UCSD-AML1 (cell line): ENCODE measurements around the gene ANKS1B.

Experiments
- DNase-seq: peaks from one replicate; lab custom pipeline; 2025; ENCODE audit not compliant: unreplicated experiment; lab: John Stamatoyannopoulos, UW

Gene ANKS1B

DNA sequence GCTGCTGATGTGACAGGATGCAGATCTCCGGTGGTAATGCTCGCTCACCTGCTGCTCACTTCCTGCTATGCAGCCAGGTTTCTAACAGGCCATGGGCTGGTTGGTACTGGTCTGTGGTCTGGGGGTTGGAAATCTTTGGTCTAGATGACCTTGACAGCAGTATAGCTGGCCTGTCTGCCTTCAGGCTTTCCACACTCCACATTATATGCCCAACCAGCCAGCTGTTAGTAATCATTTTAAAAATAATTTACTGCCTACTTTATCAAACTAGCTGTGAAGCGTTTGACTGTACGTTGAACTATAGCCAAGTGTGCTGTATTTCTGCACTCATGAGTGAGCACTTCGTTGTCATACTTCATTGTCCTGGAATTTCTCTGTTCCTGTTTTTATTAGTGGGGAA lies 761.2 kb downstream of the ANKS1B start:
- no peak for DNase-seq

DNA sequence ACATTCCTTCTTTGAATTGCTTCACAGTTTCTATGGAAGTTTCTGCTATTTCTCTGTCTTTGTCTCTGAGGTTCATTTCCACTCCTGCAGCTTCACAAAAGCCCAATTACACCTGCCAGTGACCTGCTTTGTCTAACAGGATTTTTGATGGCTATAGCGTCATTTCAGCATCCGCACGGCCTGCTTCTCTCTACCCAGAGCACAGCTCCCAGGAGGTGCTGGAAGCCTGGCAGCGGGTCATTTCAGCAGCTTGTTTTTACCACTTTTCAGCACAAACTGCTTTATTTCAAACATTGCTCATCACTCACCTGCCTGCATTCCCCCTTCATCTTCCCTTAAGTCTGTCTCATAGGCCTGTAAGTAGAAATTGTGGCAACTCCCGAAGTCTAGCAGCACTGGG lies 771.7 kb downstream of the ANKS1B start:
- no peak for DNase-seq

DNA sequence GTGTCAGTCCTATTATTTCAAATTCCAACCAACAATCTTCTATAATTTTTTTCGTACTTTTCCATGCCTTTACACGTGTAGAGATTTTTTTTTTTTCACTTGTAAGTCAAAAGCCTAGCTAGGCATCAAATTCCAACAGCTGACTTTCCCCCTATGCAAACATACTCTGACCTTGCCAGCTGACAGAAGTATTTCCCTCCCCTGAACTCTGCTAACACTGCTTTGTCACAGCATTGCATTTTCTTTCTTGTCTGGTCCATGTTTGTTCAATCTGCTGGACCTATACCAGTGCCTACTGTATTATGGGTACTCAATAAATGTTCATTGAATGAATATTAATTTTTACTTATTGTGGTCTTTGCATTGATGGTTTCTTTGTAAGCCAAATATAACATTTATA lies 772.5 kb downstream of the ANKS1B start:
- no peak for DNase-seq

DNA sequence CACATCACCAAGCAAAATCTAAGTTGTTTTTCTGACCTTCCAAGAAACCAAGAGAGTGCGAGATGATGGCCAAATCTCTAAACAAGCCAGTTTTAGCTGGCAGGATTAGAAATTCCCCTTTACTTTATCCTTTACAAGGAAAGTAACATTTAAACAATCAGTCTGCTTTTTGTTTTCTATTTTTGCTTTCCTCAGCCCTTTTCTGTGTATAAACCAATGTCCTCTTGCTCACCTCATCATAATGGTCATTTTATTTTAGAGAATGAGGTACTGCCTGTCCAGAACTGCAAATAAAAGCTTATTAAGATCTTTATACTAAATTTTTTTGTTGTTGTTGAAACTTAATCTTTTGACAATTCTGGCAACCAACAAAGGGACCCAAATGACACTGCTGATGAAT lies 779.6 kb downstream of the ANKS1B start:
- no peak for DNase-seq

DNA sequence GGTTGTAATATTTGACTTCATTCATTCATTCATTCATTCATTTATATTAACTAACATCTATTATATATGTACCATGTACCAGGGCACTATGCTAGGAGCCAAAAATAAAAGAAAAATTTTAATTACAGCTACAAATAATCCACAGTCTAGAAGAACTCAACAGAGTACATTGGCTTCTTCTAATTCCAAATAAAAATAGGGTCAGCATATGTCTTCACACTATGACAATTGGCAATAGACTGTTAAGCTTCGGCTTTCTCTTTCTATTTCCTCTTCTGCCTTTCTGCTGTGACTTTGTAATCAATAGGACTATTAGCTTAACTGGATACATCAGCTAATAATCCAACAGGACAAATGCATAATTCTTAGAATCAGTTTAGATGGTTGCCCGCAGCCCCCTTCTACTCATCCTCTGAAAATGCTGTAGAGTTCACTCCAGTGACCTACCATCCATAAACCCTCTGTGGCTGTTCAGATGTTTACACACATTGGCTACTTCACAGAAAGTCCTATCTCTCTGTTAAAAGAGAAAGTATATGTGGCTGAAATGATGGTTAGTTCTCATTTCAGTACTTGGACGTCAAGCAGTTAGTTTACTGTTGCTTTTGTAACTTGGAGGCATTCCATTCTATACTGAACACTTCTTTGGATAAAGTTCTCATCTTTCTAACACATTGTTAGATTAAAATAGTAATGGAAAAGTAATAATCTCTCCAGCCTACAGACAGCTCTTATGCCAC lies 782.7 kb downstream of the ANKS1B start:
- no peak for DNase-seq

DNA sequence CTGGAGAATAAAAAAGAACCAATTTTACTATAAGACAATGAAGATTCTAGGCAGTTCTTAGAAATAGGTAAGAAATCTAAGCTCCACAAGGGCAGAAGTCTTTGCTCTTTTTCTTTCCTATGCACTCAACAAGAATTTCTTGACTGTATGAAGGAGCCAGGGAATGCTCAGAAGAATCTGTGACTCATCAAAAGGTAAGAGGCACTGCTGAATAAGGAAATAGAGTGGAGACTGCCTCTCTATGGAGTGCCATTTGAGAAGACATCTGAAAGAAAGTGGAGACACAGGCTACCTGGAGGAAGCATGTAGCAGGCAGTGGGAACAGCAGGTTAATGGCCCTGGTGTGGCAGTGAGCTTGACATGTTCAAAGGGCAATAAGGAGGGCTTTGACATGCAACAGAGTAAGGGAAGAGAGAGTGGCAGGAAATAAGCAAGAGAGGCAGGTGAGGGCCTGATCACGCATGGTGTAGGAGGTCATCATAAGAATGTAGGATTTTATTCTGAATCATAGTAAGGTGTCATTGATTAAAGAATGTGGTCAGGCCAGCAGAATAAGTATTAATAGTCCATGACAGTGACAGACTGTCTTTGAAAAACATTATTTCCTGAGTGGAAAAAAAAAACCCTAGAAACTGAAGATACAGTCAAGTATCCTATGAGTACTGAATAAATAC lies 783.9 kb downstream of the ANKS1B start:
- no peak for DNase-seq

DNA sequence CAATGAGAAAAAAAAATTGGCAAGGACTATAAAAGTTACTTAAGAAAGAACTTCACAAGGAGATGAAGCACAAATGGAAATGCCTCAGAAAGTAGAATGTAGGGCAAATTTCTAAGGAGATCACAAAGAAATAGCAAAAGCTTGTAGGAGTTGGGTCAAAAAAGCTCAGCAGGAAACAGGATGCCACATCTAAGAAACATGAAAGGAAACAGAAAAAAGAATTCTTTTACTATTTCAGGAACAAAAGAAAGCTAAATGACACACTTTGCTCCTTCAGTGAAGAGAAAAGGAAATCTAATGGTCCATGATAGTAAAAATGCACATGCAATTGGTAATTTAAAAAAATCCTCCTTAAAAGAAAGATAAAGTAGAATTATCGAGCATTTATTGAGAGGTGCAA lies 789.3 kb downstream of the ANKS1B start:
- DNase-seq = no peak

DNA sequence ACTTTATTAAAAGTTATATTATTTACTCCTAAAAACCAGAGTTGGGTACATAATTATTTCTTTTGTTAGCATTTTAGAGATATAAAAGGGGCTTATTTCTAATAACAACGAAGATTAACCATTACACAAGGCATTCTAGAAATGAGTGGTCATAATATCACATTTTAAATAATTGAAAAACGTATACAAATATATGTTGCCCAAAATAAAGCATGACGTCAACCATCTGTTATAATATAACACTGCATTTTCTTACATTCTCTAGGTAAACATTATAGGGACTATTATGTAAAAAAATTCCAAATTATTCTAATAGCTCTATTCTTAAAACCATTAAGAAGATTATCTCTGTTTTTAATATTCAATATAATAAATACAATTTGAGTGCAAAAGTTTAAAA lies 792.2 kb downstream of the ANKS1B start:
- DNase-seq = no peak

DNA sequence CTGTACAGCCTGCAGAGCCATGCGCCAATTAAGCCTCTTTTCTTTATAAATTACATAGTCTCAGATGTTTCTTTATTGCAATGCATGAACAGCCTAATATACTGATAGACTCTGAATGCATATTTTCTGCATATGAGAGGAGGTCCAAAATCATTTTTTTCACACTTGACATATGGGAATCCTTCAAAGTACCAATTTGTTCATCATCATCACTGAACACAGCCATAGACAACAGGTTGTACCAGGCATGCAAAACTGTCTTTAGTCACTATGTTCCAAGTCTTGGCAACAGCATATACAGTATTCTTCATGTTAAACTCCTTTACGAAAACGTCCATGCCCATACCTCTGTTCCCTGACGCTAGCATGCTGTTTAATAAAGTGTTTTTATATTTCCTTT lies 807.9 kb downstream of the ANKS1B start:
- DNase-seq = no peak

DNA sequence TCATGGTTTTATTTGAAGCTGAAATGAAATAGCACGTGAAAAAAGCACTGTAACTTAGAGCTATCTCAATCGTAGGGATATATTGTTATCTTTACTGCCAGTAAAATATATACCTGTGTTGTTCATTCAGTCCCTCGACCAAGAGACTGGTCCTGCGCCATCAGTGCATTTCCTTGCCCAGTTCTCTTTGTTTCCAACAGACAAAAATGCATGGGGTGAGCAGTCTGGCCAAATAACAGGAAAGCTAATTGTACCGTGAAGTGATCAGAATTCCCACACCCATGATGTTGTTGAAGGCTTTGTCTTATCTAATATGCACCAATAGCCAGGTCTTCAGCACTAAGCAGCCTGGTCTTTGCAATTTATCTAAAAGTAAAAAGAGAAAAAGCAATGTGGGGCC lies 814.3 kb downstream of the ANKS1B start:
- DNase-seq = no peak

DNA sequence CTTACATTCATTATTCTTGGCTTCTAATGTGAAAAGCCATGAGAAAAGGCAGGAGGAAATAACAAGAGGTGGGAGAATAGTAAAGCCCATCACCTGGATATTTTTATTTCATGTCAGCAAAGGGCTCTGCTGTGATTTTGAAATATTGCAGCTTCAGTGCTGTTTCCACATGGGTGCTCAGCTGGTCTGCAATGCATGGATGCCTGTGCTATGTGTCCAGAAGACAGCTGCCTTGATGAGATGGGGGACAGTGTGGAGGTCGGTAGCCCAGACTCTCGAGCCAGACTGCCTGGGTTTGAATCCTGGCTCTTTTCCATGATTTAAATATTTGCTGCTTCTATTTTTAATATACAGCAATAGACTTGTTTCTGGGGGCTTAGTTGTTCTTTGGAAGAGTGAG lies 814.7 kb downstream of the ANKS1B start:
- DNase-seq = no peak

DNA sequence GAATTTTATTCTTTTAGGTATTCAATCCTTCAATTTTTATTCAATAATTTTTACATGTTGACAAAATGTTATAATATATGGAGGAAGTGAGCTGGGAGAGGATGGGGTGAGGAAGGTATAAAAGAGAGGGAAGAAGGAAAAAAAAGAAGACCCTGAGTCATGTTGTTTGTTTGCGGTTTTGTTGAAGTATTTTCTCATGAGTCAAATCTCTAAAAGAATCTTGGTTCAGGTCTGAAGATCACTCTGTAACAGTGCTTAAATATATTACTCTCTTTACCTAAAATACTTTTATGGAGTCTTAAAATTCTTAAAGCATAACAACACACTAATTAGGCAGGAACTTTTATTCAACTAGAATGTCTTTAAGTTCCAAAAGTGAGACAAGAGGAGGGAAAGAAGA lies 826.8 kb downstream of the ANKS1B start:
- no peak for DNase-seq

DNA sequence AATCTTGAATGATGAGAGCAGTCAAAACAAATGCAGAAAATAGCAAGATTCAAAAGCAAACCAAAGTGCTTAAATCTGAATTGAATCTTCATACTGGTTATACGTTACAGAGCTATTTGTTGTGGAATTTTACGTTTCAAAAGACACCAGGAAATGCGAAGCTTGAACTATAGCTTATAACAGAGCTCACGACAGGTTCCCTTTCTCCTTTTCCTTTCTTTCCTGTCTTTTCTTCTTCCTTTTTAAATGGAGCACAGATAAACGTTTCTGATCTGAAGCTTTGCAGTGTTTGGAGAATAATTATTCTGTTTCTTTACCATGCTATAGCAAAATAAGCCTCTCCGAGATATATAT lies 829.8 kb downstream of the ANKS1B start:
- no peak for DNase-seq

DNA sequence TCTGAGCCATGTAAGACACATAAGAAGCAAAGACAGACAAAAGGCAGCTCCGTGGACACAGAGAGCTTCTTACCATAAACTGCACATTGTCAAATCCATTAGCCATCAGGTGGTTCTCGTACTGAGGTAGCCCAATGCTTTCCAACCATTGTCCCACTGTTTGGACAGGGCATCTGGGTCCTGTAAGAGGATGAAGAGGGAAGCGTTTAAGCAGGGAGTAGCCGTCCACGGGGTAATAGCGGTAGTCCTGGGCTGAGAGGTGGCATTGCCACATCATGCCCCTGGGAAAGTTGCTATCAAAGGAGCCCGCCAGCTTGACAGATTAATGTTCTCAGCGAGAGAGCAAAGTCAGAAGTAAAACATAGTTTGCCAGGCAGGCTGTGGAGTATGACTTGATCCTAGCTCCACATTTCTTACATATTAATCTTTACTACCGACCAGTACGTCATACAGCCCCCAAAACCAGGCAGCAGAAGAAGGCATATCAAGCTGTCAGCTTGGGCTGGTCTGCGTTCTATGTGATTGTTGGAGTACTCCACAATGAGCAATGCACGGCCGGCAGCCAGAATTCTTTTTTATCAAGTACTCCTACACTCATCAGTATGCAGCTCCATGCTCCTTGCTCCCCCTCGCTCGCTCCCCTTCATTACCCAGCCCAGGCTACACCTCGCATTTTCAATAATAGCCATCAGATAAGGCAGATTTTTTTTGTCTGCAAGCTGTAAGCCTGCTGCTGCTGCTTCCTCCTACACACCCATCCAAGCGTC lies 830.3 kb downstream of the ANKS1B start:
- DNase-seq = no peak

DNA sequence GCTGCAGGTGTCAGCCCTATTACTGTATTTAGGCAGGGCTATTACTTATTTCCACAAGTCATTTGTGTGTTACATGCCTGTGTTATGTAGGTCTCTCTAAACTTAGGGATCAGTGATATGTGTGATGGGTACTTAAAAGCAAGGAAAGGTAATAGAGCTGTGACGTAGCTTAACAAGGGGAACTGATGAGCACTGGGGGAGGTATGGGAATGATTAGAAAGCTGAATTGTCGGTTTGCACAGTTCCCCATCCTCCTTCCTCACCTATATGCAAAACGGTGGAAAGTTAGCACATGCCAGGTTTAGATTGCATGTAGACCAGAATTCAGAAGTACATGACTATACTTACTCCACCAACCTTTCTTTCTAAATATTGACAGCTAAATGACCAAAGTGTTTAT lies 831.4 kb downstream of the ANKS1B start:
- DNase-seq = no peak

DNA sequence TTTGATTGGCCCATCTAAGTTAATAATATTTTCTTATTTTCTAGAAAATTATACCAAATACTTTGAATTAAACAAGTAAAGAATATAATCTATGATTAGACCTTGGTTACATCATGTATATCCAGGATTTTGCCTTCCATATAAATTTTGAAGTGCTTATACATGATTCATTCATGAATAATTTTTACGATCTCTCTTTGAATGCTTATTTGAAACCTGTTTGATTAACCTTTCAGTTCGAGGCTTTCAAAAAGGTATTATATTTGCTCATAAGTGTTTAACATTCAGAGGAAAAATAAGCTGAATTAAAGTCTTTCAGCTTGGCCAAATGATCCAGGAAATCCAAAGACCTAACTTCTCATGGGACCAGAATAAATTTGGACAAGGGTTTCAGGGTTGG lies 832.4 kb downstream of the ANKS1B start:
- DNase-seq = no peak

DNA sequence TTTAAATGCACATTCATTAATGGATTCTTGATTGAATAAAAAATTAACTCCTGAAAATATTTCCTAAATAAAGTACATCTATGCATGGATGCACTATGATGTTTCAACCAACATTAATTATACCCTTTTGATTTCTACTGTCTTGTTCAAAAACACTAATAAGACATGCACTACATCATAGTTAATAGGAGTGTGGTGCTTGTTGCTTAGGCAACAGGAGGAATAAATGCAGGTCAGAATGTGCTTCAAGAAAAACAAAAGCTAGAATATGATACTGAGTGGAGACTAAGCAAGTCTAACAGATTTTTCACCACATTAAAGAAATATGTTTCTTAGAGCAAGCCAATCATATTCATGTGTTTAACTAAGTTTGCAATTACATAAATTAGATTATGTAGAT lies 833.0 kb downstream of the ANKS1B start:
- DNase-seq = no peak

DNA sequence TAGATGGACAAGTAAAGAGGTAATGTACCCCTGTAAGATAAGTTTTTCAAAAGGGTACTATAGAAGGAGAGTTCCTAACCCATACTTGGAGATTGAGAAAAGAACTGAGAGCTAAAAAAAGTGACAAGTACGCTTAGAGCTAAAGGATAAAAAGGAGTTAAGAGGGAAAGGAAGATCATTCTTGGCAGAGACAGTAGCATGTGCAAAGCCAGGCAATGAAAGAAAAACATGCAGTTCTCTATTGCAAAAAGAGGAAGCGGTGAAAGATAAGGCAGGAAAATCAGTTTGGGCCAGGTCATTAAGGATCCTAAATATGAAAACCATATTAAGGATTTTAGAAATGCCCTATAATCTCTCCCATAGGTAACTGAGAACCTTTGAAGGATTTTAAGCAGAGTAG lies 837.6 kb downstream of the ANKS1B start:
- DNase-seq = no peak

DNA sequence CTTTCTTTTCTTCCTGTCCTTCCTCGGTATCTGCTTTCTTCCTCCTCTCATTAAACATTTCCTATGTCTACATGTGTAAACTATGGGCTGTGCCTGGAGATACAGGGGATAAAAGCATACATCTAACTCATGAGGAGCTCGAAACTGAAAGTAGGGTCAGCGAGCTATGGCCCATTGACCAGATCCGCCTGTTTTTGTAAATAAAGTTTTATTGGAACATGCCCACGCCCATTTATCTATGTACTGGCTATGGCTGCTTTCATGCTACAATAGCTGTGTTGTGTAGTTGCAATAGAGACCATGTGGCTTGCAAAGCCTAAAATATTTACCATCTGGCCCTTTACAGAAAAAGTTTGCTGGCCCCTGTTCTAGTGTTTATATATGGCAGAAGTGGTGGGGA lies 838.0 kb downstream of the ANKS1B start:
- DNase-seq = no peak

DNA sequence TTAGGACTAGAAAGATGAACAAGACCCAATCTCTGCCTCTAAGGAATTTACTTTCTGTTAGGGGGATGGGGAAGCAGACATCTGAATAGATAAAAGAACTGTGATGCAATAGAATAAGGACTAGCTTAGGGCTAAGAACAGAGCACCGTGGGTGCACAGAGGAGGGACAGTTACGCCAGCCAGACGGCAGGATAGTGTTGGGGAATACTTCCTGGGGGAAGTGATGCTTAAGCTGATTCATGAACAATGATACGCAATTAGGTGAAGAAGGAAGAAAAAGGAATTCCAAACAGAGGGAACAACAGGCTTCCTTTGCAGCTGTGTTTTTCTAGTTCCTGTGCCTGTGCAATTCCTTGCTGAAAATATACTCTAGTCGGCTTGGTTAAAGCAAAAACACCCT lies 838.6 kb downstream of the ANKS1B start:
- no peak for DNase-seq

DNA sequence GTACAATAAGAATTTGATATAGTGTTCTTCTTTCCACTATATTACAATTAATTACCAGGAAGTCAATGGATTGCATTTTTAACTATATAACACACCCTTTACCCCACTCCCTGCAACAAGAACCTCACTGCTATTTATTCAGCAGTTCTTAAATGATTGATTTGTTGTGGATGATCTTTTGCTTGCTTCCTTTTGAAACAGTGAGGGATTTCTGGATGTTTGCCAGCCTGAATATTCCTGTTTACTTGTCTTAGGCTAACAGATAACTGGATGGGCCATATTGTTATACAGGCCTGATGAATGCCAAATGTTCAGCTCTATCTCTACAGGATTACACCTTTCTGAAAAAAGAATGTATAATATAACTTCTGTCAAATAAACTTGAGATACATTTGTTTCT lies 842.1 kb downstream of the ANKS1B start:
- no peak for DNase-seq

DNA sequence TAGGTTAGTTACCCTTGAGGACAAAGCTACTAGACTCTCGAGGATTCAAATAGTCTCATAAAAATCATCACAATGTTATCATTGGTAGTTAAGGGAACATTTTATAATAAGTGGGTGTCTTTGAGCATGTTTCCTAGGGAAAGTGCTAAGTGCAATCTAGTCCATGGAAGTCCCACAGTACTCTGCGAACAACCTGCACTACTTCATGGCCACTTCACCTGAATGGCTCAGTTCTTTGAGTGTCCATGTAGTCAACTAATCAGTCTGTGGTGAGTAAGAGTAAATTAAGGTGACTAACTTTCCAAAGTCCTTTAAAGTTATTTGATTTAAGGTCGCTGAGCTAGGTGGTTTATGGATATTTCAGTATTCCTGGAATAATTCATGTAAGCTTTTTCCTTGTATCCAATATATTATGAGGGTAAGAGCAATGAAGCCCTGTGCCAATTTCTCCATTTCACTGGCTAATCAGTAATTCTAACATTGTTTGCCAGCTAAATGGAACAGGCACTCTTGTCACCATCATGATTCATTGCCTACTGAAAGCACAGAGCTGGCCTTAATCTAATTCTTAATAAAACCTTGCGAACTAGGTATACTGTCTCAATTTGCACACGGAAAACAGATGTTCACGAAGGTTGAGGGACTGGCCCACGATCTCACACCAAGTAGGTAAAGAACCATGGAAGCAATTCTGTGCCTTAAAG lies 844.6 kb downstream of the ANKS1B start:
- DNase-seq = no peak
